Liver (tissue), 3 donors: ENCODE data around the gene RHOH.

Experiments used
- EGR1 ChIP-seq, 2 donors: IDR thresholded peaks; 2 replicates each; pipeline ENCODE4 v1.6.1; 2016 to 2018; ENCODE audit warnings: antibody characterized with exemption in 2 of 2, low read depth in 2 of 2
- JUND ChIP-seq, 2 donors: IDR thresholded peaks; 2 replicates each; pipeline ENCODE4 v1.6.1; 2016; ENCODE audit warnings: antibody characterized with exemption in 2 of 2
- TF ChIP-seq, protein P1 (sequence below): fragments of 150-350 bp; IDR thresholded peaks from 2 replicates; pipeline ENCODE4 v1.5.1; 2017; ENCODE audit warnings: improper control_type of control experiment, low read depth, low read length; ENCODE audit not compliant: missing input control
- TF ChIP-seq, protein P2 (sequence below): IDR thresholded peaks from 2 replicates; pipeline ENCODE4 v1.6.1; 2016; ENCODE audit warnings: antibody characterized with exemption
- TF ChIP-seq, protein P3 (sequence below): IDR thresholded peaks from 2 replicates; pipeline ENCODE4 v1.6.1; 2016; ENCODE audit warnings: antibody characterized with exemption
- donor health status: healthy.
- donor health status: healthy.

DNA sequence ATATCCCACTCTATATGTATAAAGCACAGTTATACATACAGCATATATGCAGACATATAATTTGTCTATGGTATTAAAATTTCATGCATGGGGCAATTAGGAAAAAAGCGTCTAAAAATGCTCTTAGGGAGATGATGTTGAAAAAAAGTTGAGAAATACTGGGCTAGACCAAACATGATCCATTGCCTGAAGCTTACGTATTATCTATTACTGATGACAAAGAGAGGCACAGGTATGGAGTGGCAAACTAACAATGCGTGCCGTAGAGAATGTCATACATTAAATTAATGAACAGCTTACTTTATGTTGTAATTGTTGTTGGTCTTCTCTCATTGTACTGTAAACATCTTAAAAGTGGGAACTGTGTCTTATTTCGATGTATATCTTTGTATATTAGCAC, 13.9 kb downstream of the RHOH start:
- TF ChIP-seq, protein P1, sequence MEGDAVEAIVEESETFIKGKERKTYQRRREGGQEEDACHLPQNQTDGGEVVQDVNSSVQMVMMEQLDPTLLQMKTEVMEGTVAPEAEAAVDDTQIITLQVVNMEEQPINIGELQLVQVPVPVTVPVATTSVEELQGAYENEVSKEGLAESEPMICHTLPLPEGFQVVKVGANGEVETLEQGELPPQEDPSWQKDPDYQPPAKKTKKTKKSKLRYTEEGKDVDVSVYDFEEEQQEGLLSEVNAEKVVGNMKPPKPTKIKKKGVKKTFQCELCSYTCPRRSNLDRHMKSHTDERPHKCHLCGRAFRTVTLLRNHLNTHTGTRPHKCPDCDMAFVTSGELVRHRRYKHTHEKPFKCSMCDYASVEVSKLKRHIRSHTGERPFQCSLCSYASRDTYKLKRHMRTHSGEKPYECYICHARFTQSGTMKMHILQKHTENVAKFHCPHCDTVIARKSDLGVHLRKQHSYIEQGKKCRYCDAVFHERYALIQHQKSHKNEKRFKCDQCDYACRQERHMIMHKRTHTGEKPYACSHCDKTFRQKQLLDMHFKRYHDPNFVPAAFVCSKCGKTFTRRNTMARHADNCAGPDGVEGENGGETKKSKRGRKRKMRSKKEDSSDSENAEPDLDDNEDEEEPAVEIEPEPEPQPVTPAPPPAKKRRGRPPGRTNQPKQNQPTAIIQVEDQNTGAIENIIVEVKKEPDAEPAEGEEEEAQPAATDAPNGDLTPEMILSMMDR, result no peak
- TF ChIP-seq, protein P2, sequence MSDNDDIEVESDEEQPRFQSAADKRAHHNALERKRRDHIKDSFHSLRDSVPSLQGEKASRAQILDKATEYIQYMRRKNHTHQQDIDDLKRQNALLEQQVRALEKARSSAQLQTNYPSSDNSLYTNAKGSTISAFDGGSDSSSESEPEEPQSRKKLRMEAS, result no peak
- TF ChIP-seq EGR1 (IDR thresholded peaks at IDR 0.05; ENCODE audit: low read depth in 2 of 2) (no peak), JUND (IDR thresholded peaks at IDR 0.05) (no peak)
- TF ChIP-seq, protein P3, sequence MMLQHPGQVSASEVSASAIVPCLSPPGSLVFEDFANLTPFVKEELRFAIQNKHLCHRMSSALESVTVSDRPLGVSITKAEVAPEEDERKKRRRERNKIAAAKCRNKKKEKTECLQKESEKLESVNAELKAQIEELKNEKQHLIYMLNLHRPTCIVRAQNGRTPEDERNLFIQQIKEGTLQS, result no peak
